Mesenchymal stem cell (in vitro differentiated cells and primary cell): ENCODE data around the gene SPINK8.

Experiments
- DNase-seq: peaks from one replicate; pipeline ENCODE4 v3.0.0-alpha.2; 2013
- H2AFZ ChIP-seq: one replicate; pipeline ENCODE4 v1.6.1; 2013; ENCODE audit warnings: low read depth, mild to moderate bottlenecking, control low read depth, inconsistent platforms, low read length, moderate library complexity
- H2AK5ac ChIP-seq: 2 replicates; pipeline ENCODE4 v1.6.1; 2013; ENCODE audit warnings: low read length, moderate library complexity, mild to moderate bottlenecking, inconsistent platforms; ENCODE audit not compliant: severe bottlenecking
- H2BK120ac ChIP-seq: one replicate; pipeline ENCODE4 v1.6.1; 2013; ENCODE audit warnings: low read depth, mild to moderate bottlenecking, inconsistent platforms, low read length, moderate library complexity
- H2BK12ac ChIP-seq, 2 experiments: one replicate each; pipeline ENCODE4 v1.6.1; 2013; ENCODE audit warnings: inconsistent platforms in 2 of 2, low read length in 2 of 2, mild to moderate bottlenecking in 2 of 2, moderate library complexity in 2 of 2, control low read depth in 1 of 2
- H2BK15ac ChIP-seq: one replicate; pipeline ENCODE4 v1.6.1; 2013; ENCODE audit warnings: mild to moderate bottlenecking, low read depth, inconsistent platforms; ENCODE audit not compliant: poor library complexity, severe bottlenecking
- H2BK5ac ChIP-seq: 2 replicates; pipeline ENCODE4 v1.6.1; 2013; ENCODE audit warnings: low read depth, mild to moderate bottlenecking, low read length, control low read depth, inconsistent platforms; ENCODE audit not compliant: poor library complexity, severe bottlenecking
- H3K14ac ChIP-seq, 2 experiments: one replicate each; pipeline ENCODE4 v1.6.1; 2013; ENCODE audit warnings: inconsistent platforms in 2 of 2, low read length in 2 of 2, control low read depth in 1 of 2, mild to moderate bottlenecking in 1 of 2, moderate library complexity in 1 of 2
- H3K18ac ChIP-seq, 2 experiments: one replicate each; pipeline ENCODE4 v1.6.1; 2013; ENCODE audit warnings: inconsistent platforms in 2 of 2, low read length in 2 of 2, control low read depth in 1 of 2, low read depth in 1 of 2, mild to moderate bottlenecking in 1 of 2
- H3K23ac ChIP-seq, 2 experiments: one replicate each; pipeline ENCODE4 v1.6.1; 2013; ENCODE audit warnings: inconsistent platforms in 2 of 2, low read length in 2 of 2, mild to moderate bottlenecking in 2 of 2, moderate library complexity in 2 of 2, control low read depth in 1 of 2
- H3K27ac ChIP-seq: 2 replicates; pipeline ENCODE4 v1.5.1; 2013; ENCODE audit warnings: mild to moderate bottlenecking, moderate library complexity, low read length, control low read depth, inconsistent platforms; ENCODE audit not compliant: poor library complexity, severe bottlenecking
- H3K27me3 ChIP-seq, 2 experiments: 2 replicates each; pipeline versions ENCODE4 v1.6.1 to v1.7.0; 2013; ENCODE audit warnings: low read length in 2 of 2, mild to moderate bottlenecking in 2 of 2, moderate library complexity in 2 of 2, control low read depth in 1 of 2, inconsistent platforms in 1 of 2; ENCODE audit not compliant: control insufficient read depth in 1 of 2, insufficient read depth in 1 of 2
- H3K36me3 ChIP-seq, 2 experiments: 2 replicates each; pipeline versions ENCODE4 v1.6.1 to v1.7.0; 2013; ENCODE audit warnings: low read length in 2 of 2, control low read depth in 1 of 2, inconsistent platforms in 1 of 2, low read depth in 1 of 2, mild to moderate bottlenecking in 1 of 2; ENCODE audit not compliant: insufficient read depth in 2 of 2, control insufficient read depth in 1 of 2
- H3K4ac ChIP-seq, 2 experiments: one replicate each; pipeline ENCODE4 v1.6.1; 2013; ENCODE audit warnings: inconsistent platforms in 2 of 2, low read length in 2 of 2, mild to moderate bottlenecking in 2 of 2, moderate library complexity in 2 of 2, control low read depth in 1 of 2, low read depth in 1 of 2
- H3K4me1 ChIP-seq: 2 replicates; pipeline ENCODE4 v1.6.1; 2013; ENCODE audit warnings: low read depth, low read length, control low read depth; ENCODE audit not compliant: control insufficient read depth, insufficient read depth
- H3K4me2 ChIP-seq: 2 replicates; pipeline ENCODE4 v1.6.1; 2013; ENCODE audit warnings: low read length, mild to moderate bottlenecking, inconsistent platforms; ENCODE audit not compliant: poor library complexity, severe bottlenecking
- H3K4me3 ChIP-seq, 2 experiments: 2 replicates each; pipeline versions ENCODE4 v1.5.1 to v1.7.0; 2013; ENCODE audit warnings: low read length in 2 of 2, mild to moderate bottlenecking in 2 of 2, control low read depth in 1 of 2, low read depth in 1 of 2; ENCODE audit not compliant: insufficient read depth in 1 of 2
- H3K79me1 ChIP-seq: replicated peaks from 2 replicates; pipeline ENCODE4 v1.6.1; 2013; ENCODE audit warnings: mild to moderate bottlenecking, control low read depth, low read length, inconsistent platforms; ENCODE audit not compliant: poor library complexity, severe bottlenecking
- H3K9ac ChIP-seq: 2 replicates; pipeline ENCODE4 v1.7.0; 2013; ENCODE audit warnings: mild to moderate bottlenecking, low read length, moderate library complexity
- H3K9me3 ChIP-seq: 2 replicates; pipeline ENCODE4 v1.7.0; 2013; ENCODE audit warnings: mild to moderate bottlenecking, low read length; ENCODE audit not compliant: control insufficient read depth
- H4K8ac ChIP-seq: one replicate; pipeline ENCODE4 v1.6.1; 2013; ENCODE audit warnings: inconsistent platforms, mild to moderate bottlenecking, low read length, moderate library complexity
- H4K91ac ChIP-seq: one replicate; pipeline ENCODE4 v1.6.1; 2013; ENCODE audit warnings: mild to moderate bottlenecking, low read length, inconsistent platforms
- WGBS: methylation state at CpG from one replicate; pipeline ENCODE4 v1.1.7; 2013; ENCODE audit warnings: mixed read lengths; 5-methylcytosine and 5-hydroxymethylcytosine counted together

Gene SPINK8

GRCh38 chr3:48287034-48287433, 46.4 kb downstream of the SPINK8 start:
- Histone ChIP-seq H3K9ac (no peak overlapping the region), H3K36me3 (peaks cover 3 to 5% of the 10 kb centered on the region in 2 experiments), H3K18ac (no peak overlapping the region), H3K27me3 (no peaks in the 10 kb centered on the region), H4K91ac (no peak overlapping the region), H2BK5ac (no peak overlapping the region), H3K9me3 (no peaks in the 10 kb centered on the region), H3K79me1 (no peaks in the 10 kb centered on the region), H2BK15ac (no peak overlapping the region), H3K23ac (no peak overlapping the region), H2BK120ac (no peak overlapping the region), H3K14ac (no peak overlapping the region), H3K4me2 (no peak overlapping the region), H3K4me1 (no peaks in the 10 kb centered on the region), H4K8ac (no peak overlapping the region), H2AK5ac (no peak overlapping the region), H2AFZ (no peak overlapping the region), H2BK12ac (no peak overlapping the region), H3K4me3 (no peak overlapping the region), H3K4ac (no peak overlapping the region), H3K27ac (no peak overlapping the region)
- no peak for DNase-seq

DNA sequence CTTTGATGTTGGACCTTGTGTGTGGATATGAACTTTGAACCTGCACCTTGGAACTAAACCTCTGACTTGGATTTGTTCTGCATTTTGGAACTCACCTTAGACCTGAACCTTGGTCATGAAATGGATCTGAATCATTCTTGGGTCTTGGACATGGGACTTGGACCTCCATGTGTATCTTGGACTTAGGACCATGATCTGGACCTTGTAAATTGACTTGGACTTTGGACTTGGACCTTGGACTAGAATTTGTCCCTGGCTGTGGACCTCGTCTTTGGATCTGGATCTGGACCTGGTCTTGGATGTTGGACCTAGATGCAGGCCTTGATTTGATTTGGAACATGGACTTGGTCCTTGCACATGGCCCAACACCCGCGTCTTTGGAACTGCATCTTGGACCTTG, 47.2 kb downstream of the SPINK8 start:
- no peak overlapping the region for H2BK5ac ChIP-seq
- H2BK15ac ChIP-seq, result no peak overlapping the region
- no peaks in the 10 kb centered on the region for H3K27me3 ChIP-seq
- no peak overlapping the region for H4K8ac ChIP-seq
- peaks cover 3% of the 10 kb centered on the region in 2 experiments for H3K36me3 ChIP-seq
- no peak overlapping the region for H3K23ac ChIP-seq
- no peak overlapping the region for H2BK12ac ChIP-seq
- H3K79me1 ChIP-seq, result no peaks in the 10 kb centered on the region
- no peak overlapping the region for H3K4me3 ChIP-seq
- no peak overlapping the region for H2AFZ ChIP-seq
- no peak overlapping the region for H3K4ac ChIP-seq
- H2BK120ac ChIP-seq, result no peak overlapping the region
- no peak for DNase-seq
- no peaks in the 10 kb centered on the region for H3K9me3 ChIP-seq
- H3K14ac ChIP-seq, result no peak overlapping the region
- H3K18ac ChIP-seq, result no peak overlapping the region
- no peak overlapping the region for H2AK5ac ChIP-seq
- H3K9ac ChIP-seq, result no peak overlapping the region
- H4K91ac ChIP-seq, result no peak overlapping the region
- 94% methylated on average over 3 of the region's 3 CpGs for WGBS
- no peak overlapping the region for H3K4me2 ChIP-seq
- H3K4me1 ChIP-seq, result no peaks in the 10 kb centered on the region
- H3K27ac ChIP-seq, result no peak overlapping the region

GRCh38 chr3:48285675-48286074, 47.8 kb downstream of the SPINK8 start:
- Histone ChIP-seq H3K14ac (no peak overlapping the region), H3K9ac (no peak overlapping the region), H3K4ac (no peak overlapping the region), H3K27ac (no peak overlapping the region), H2BK5ac (no peak overlapping the region), H3K9me3 (no peaks in the 10 kb centered on the region), H2AFZ (no peak overlapping the region), H3K4me2 (no peak overlapping the region), H3K4me1 (no peaks in the 10 kb centered on the region), H2AK5ac (no peak overlapping the region), H4K8ac (no peak overlapping the region), H2BK120ac (no peak overlapping the region), H4K91ac (no peak overlapping the region), H2BK15ac (no peak overlapping the region), H3K79me1 (no peaks in the 10 kb centered on the region), H3K23ac (no peak overlapping the region), H2BK12ac (no peak overlapping the region), H3K18ac (no peak overlapping the region), H3K4me3 (no peak overlapping the region), H3K27me3 (no peaks in the 10 kb centered on the region), H3K36me3 (peaks cover 3% of the 10 kb centered on the region in 2 experiments)
- no peak for DNase-seq
- WGBS, result no CpG with 5 or more reads among the region's 1 CpG

- Histone ChIP-seq H2BK12ac (no peak overlapping the region), H2BK120ac (no peak overlapping the region), H4K8ac (no peak overlapping the region), H3K36me3 (peaks cover 3% of the 10 kb centered on the region in 2 experiments), H2AFZ (no peak overlapping the region), H4K91ac (no peak overlapping the region), H2BK15ac (no peak overlapping the region), H3K27ac (no peak overlapping the region), H3K4me2 (no peak overlapping the region), H3K14ac (no peak overlapping the region), H3K9ac (no peak overlapping the region), H2AK5ac (no peak overlapping the region), H3K4me1 (no peaks in the 10 kb centered on the region), H3K27me3 (no peaks in the 10 kb centered on the region), H3K9me3 (no peaks in the 10 kb centered on the region), H3K23ac (no peak overlapping the region), H3K79me1 (no peaks in the 10 kb centered on the region), H2BK5ac (no peak overlapping the region), H3K18ac (no peak overlapping the region), H3K4me3 (no peak overlapping the region), H3K4ac (no peak overlapping the region)
- WGBS, result no CpG with 5 or more reads among the region's 1 CpG
- no peak for DNase-seq
Measured at GRCh38 chr3:48285132-48285531, 48.3 kb downstream of the SPINK8 start.
